ENCODE data around the gene CCDC32. TPM values are rescaled to one million over a fixed set of nuclear protein-coding genes. Genes with fewer than 3 reads are reported as not detected.

CCDC32 gene
- total and polyA plus RNA-seq, 2 of the 13 experiments (the other 11 are each of a cell fraction or from before 2014, with no cell fraction given): 10.8 to 23.2 TPM

GRCh38 chr15:40569129-40569953 lies 4.5 kb upstream of the CCDC32 start, which contains the start of gene RPUSD2 (continued):
- TF ChIP-seq ZNF513 (CRISPR knock-in tag; conservative IDR thresholded peaks at IDR 0.05) (no peak), GMEB1 (CRISPR knock-in tag; IDR thresholded peaks at IDR 0.05; ENCODE audit: borderline replicate concordance) (peak; percentile 67), HMGXB4 (CRISPR knock-in tag; IDR thresholded peaks at IDR 0.05; ENCODE audit: borderline replicate concordance in 1 of 2, low read depth in 1 of 2) (peak; percentile 83 to 84), DNMT3B (CRISPR knock-in tag; conservative IDR thresholded peaks at IDR 0.05) (no peak), SIN3B (IDR thresholded peaks at IDR 0.05; ENCODE audit: low read length) (peak; percentile 93), ZNF430 (CRISPR knock-in tag; IDR thresholded peaks at IDR 0.05) (no peak), ELK4 (CRISPR knock-in tag; IDR thresholded peaks at IDR 0.05; ENCODE audit: borderline replicate concordance) (no peak), TGIF2 (CRISPR knock-in tag; IDR thresholded peaks at IDR 0.05) (peak; percentile 68; the same call in 1 of the 2 replicates), ARHGAP35 (CRISPR knock-in tag; IDR thresholded peaks at IDR 0.05; ENCODE audit: borderline replicate concordance) (0 out of 2 replicates have a peak, but pooled peaks have one; percentile 62), ETV6 (CRISPR knock-in tag; conservative IDR thresholded peaks at IDR 0.05) (peak; percentile 58; the same call in 1 of the 2 replicates), ELF1 (CRISPR knock-in tag; IDR thresholded peaks at IDR 0.05) (peak; percentile 68), ZNF329 (CRISPR knock-in tag; IDR thresholded peaks at IDR 0.05; ENCODE audit: low read depth) (peak; percentile 44; the same call in 1 of the 2 replicates)
- TF ChIP-seq, protein P1, sequence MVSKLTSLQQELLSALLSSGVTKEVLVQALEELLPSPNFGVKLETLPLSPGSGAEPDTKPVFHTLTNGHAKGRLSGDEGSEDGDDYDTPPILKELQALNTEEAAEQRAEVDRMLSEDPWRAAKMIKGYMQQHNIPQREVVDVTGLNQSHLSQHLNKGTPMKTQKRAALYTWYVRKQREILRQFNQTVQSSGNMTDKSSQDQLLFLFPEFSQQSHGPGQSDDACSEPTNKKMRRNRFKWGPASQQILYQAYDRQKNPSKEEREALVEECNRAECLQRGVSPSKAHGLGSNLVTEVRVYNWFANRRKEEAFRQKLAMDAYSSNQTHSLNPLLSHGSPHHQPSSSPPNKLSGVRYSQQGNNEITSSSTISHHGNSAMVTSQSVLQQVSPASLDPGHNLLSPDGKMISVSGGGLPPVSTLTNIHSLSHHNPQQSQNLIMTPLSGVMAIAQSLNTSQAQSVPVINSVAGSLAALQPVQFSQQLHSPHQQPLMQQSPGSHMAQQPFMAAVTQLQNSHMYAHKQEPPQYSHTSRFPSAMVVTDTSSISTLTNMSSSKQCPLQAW (CRISPR knock-in tag; IDR thresholded peaks at IDR 0.05): 0 out of 2 replicates have a peak, but pooled peaks have one; percentile 16
- TF ChIP-seq, protein P2, sequence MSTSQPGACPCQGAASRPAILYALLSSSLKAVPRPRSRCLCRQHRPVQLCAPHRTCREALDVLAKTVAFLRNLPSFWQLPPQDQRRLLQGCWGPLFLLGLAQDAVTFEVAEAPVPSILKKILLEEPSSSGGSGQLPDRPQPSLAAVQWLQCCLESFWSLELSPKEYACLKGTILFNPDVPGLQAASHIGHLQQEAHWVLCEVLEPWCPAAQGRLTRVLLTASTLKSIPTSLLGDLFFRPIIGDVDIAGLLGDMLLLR (CRISPR knock-in tag; IDR thresholded peaks at IDR 0.05): peak; percentile 68; the same call in 1 of the 2 replicates
